Measurements from ENCODE around the gene C1QTNF1. TPM values are rescaled to one million over a fixed set of nuclear protein-coding genes. Genes with fewer than 3 reads are reported as not detected.
A peak's percentile ranks its signal among the peaks of the same experiment; 100 is the strongest.

Gene C1QTNF1
- total and polyA plus RNA-seq, 8 donors, result 5.3 to 31.2 (median 8.4) TPM

GRCh38 chr17:79024901-79025737 is 1.1 kb downstream of the C1QTNF1 start:
- TF ChIP-seq CTCF (IDR thresholded peaks at IDR 0.05), result no peak
- FAIRE-seq (no peak), ATAC-seq (no peak), DNase-seq (peak in 1 of 6 donors; percentile 54)
- Histone ChIP-seq H3K36me3 (no peaks in the 10 kb centered on the region), H3K9me3 (no peaks in the 10 kb centered on the region), H3K27ac (no peak overlapping the region), H3K4me1 (peaks cover 9 to 28% (median 12%) of the 10 kb centered on the region in 3 donors), H3K4me3 (peak overlapping the region in 3 of 4 donors; percentile 27 to 64 (median 51)), H3K27me3 (no peaks in the 10 kb centered on the region)
- WGBS, 2 donors, result 61 to 64% methylated on average over 31 of the region's 31 CpGs
- intact Hi-C loops (cut with DNase I), result no loop called here

- H3K4me1 ChIP-seq, result peaks cover 9 to 16% (median 10%) of the 10 kb centered on the region in 3 donors
- ATAC-seq (peak in 3 of 4 donors; percentile 29 to 36 (median 33)), FAIRE-seq (no peak), DNase-seq (peak in 2 of 6 donors; percentile 5 to 57)
- no peaks in the 10 kb centered on the region for H3K9me3 ChIP-seq
- no peak for TF ChIP-seq CTCF (IDR thresholded peaks at IDR 0.05)
- no peak overlapping the region for H3K4me3 ChIP-seq
- H3K27me3 ChIP-seq, result no peaks in the 10 kb centered on the region
- no peaks in the 10 kb centered on the region for H3K36me3 ChIP-seq
- WGBS, 2 donors, result 65 to 73% methylated on average over 16 of the region's 16 CpGs
- peak overlapping the region in 2 of 4 donors; percentile 14 to 22 for H3K27ac ChIP-seq
- intact Hi-C loops (cut with DNase I), result no loop called here
Observed at GRCh38 chr17:79026376-79027273, 2.7 kb downstream of the C1QTNF1 start.

- Histone ChIP-seq H3K9me3 (no peaks in the 10 kb centered on the region), H3K4me3 (no peak overlapping the region), H3K36me3 (no peaks in the 10 kb centered on the region), H3K4me1 (peaks cover 9 to 10% (median 10%) of the 10 kb centered on the region in 3 donors), H3K27ac (peak overlapping the region in 2 of 4 donors; percentile 2 to 6), H3K27me3 (no peaks in the 10 kb centered on the region)
- intact Hi-C loops (cut with DNase I), result no loop called here
- 21 to 30% methylated on average over 10 of the region's 10 CpGs for WGBS, 2 donors
- FAIRE-seq, result no peak
- no peak for TF ChIP-seq CTCF (IDR thresholded peaks at IDR 0.05)
- DNase-seq, result peak in 1 of 6 donors; percentile 54
- peak in 3 of 4 donors; percentile 4 to 9 (median 7) for ATAC-seq
Observed at GRCh38 chr17:79027274-79027924, 3.4 kb downstream of the C1QTNF1 start.

GRCh38 chr17:79027925-79028491 is 4.0 kb downstream of the C1QTNF1 start:
- no peak for TF ChIP-seq CTCF (IDR thresholded peaks at IDR 0.05)
- FAIRE-seq (no peak), DNase-seq (peak in 1 of 6 donors; percentile 57), ATAC-seq (peak in 3 of 4 donors; percentile 4 to 8 (median 4))
- Histone ChIP-seq H3K4me1 (peaks cover 9 to 10% (median 10%) of the 10 kb centered on the region in 3 donors), H3K4me3 (no peak overlapping the region), H3K36me3 (no peaks in the 10 kb centered on the region), H3K27me3 (no peaks in the 10 kb centered on the region), H3K27ac (no peak overlapping the region), H3K9me3 (no peaks in the 10 kb centered on the region)
- WGBS, 2 donors, result 17 to 20% methylated on average over 16 of the region's 16 CpGs
- intact Hi-C loops (cut with DNase I), result no loop called here
